ENCODE data around the gene VMP1.

VMP1 gene

GRCh38 chr17:59714255-59714654 is 6.8 kb downstream of the VMP1 start:
- TF ChIP-seq CEBPB (IDR thresholded peaks at IDR 0.05): no peak
- no peak for TF ChIP-seq REST (IDR thresholded peaks at IDR 0.05; ENCODE audit: low read depth)
- no peak for TF ChIP-seq FOXM1 (IDR thresholded peaks at IDR 0.05; ENCODE audit: borderline replicate concordance, low read depth)
- no peak for TF ChIP-seq TAF1 (IDR thresholded peaks at IDR 0.05; ENCODE audit: low read depth)
- TF ChIP-seq EGR1 (IDR thresholded peaks at IDR 0.05): no peak
- no peak for TF ChIP-seq ZBTB7A (IDR thresholded peaks at IDR 0.05; ENCODE audit: low read depth)
- TF ChIP-seq RAD21 (IDR thresholded peaks at IDR 0.05; ENCODE audit: low read depth): no peak
- TF ChIP-seq TCF12 (IDR thresholded peaks at IDR 0.05; ENCODE audit: low read depth): no peak
- no peak for TF ChIP-seq NFIC (IDR thresholded peaks at IDR 0.05)
- TF ChIP-seq TEAD4 (IDR thresholded peaks at IDR 0.05): no peak
- TF ChIP-seq EP300 (IDR thresholded peaks at IDR 0.05; ENCODE audit: borderline replicate concordance): no peak
- TF ChIP-seq MAX (IDR thresholded peaks at IDR 0.05): no peak

- TF ChIP-seq RAD21 (IDR thresholded peaks at IDR 0.05; ENCODE audit: low read depth) (no peak), EGR1 (IDR thresholded peaks at IDR 0.05) (no peak), REST (IDR thresholded peaks at IDR 0.05; ENCODE audit: low read depth) (no peak), TEAD4 (IDR thresholded peaks at IDR 0.05) (no peak), YY1 (IDR thresholded peaks at IDR 0.05; ENCODE audit: low read depth) (no peak), USF1 (IDR thresholded peaks at IDR 0.05) (no peak), NFIC (IDR thresholded peaks at IDR 0.05) (no peak), EP300 (IDR thresholded peaks at IDR 0.05; ENCODE audit: borderline replicate concordance) (no peak), CEBPB (IDR thresholded peaks at IDR 0.05) (no peak), TCF12 (IDR thresholded peaks at IDR 0.05; ENCODE audit: low read depth) (no peak)
Observed at GRCh38 chr17:59716427-59716826, 9.0 kb downstream of the VMP1 start.

GRCh38 chr17:59719526-59719925 is 12.1 kb downstream of the VMP1 start:
- no peak for TF ChIP-seq CEBPB (IDR thresholded peaks at IDR 0.05)
- no peak for TF ChIP-seq USF1 (IDR thresholded peaks at IDR 0.05)
- TF ChIP-seq FOXM1 (IDR thresholded peaks at IDR 0.05; ENCODE audit: borderline replicate concordance, low read depth): no peak
- TF ChIP-seq TAF1 (IDR thresholded peaks at IDR 0.05; ENCODE audit: low read depth): no peak

GRCh38 chr17:59722623-59723022 is 15.2 kb downstream of the VMP1 start:
- no peak for TF ChIP-seq RAD21 (IDR thresholded peaks at IDR 0.05; ENCODE audit: low read depth)
- no peak for TF ChIP-seq REST (IDR thresholded peaks at IDR 0.05; ENCODE audit: low read depth)
- no peak for TF ChIP-seq USF1 (IDR thresholded peaks at IDR 0.05)
- no peak for TF ChIP-seq TEAD4 (IDR thresholded peaks at IDR 0.05)
- TF ChIP-seq TCF12 (IDR thresholded peaks at IDR 0.05; ENCODE audit: low read depth): no peak

- TF ChIP-seq FOXM1 (IDR thresholded peaks at IDR 0.05; ENCODE audit: borderline replicate concordance, low read depth): no peak
- TF ChIP-seq USF1 (IDR thresholded peaks at IDR 0.05): no peak
- TF ChIP-seq MAX (IDR thresholded peaks at IDR 0.05): no peak
- no peak for TF ChIP-seq ZBTB7A (IDR thresholded peaks at IDR 0.05; ENCODE audit: low read depth)
- no peak for TF ChIP-seq EGR1 (IDR thresholded peaks at IDR 0.05)
- no peak for TF ChIP-seq YY1 (IDR thresholded peaks at IDR 0.05; ENCODE audit: low read depth)
- TF ChIP-seq RAD21 (IDR thresholded peaks at IDR 0.05; ENCODE audit: low read depth): no peak
- TF ChIP-seq REST (IDR thresholded peaks at IDR 0.05; ENCODE audit: low read depth): no peak
- TF ChIP-seq CREB1 (IDR thresholded peaks at IDR 0.05; ENCODE audit: low read depth): no peak
- no peak for TF ChIP-seq TEAD4 (IDR thresholded peaks at IDR 0.05)
- TF ChIP-seq TAF1 (IDR thresholded peaks at IDR 0.05; ENCODE audit: low read depth): no peak
- TF ChIP-seq TCF12 (IDR thresholded peaks at IDR 0.05; ENCODE audit: low read depth): no peak
- no peak for TF ChIP-seq CEBPB (IDR thresholded peaks at IDR 0.05)
- TF ChIP-seq EP300 (IDR thresholded peaks at IDR 0.05; ENCODE audit: borderline replicate concordance): no peak
- no peak for TF ChIP-seq NFIC (IDR thresholded peaks at IDR 0.05)
Observed at GRCh38 chr17:59723041-59723440, 15.6 kb downstream of the VMP1 start.
